Tibial nerve (tissue), 4 donors: Measurements from ENCODE around the gene NUDT6.

Experiments
- CTCF ChIP-seq, 5 experiments: fragments of 200-600 bp in 3 of 5; fragments of 450-650 bp in 2 of 5; sonication (generic) in 3 of 5; IDR thresholded peaks; one replicate each; pipeline ENCODE4 v1.5.1; 2016 to 2019; ENCODE audit warnings: antibody characterized with exemption in 5 of 5, mild to moderate bottlenecking in 3 of 5, moderate library complexity in 2 of 5
- EP300 ChIP-seq, 2 donors: sonication (generic); formaldehyde crosslinking; IDR thresholded peaks; one replicate each; pipeline ENCODE4 v1.6.1; 2017; ENCODE audit warnings: antibody characterized with exemption in 2 of 2, mild to moderate bottlenecking in 1 of 2
- POLR2A ChIP-seq, 2 donors: fragments of 450-650 bp; IDR thresholded peaks; one replicate each; pipeline ENCODE4 v1.6.1; 2017; ENCODE audit warnings: antibody characterized with exemption in 2 of 2, mild to moderate bottlenecking in 2 of 2, moderate library complexity in 2 of 2

- no peak for TF ChIP-seq CTCF (IDR thresholded peaks at IDR 0.05)
- no peak for TF ChIP-seq POLR2A (IDR thresholded peaks at IDR 0.05)
- no peak for TF ChIP-seq EP300 (IDR thresholded peaks at IDR 0.05)
These were observed 65.2 kb downstream of the NUDT6 start for GRCh38 chr4:122857160-122857559.
